PC-3 (cell line): Measurements from ENCODE around the gene PFKFB1. TPM values are rescaled to one million over a fixed set of nuclear protein-coding genes. Genes with fewer than 3 reads are reported as not detected.

Experiments used
- ATAC-seq: fragments of 200-7000 bp; cut with Tn5 transposase; 2 replicates; pipeline ENCODE4 v1.9.1; 2020; ENCODE audit warnings: mild to moderate bottlenecking, moderate library complexity
- BruUV-seq: library from RNA; stranded (reverse); fragments of 400-500 nt; replicated peaks from 2 replicates; lab custom pipeline; 2021; lab: Mats Ljungman, UMichigan
- CTCF ChIA-PET: fragments of 300-600 bp; sonication (Branson Sonifier 250); formaldehyde crosslinking; loops from one replicate; lab custom pipeline; 2022; ENCODE audit warnings: antibody characterized with exemption; lab: Charles Lee
- POLR2A ChIA-PET: fragments of 300-600 bp; sonication (Branson Sonifier 250); formaldehyde crosslinking; loops from one replicate; lab custom pipeline; 2022; ENCODE audit warnings: antibody characterized with exemption; ENCODE audit not compliant: unreplicated experiment; lab: Charles Lee
- DNase-seq: peaks from one replicate; pipeline ENCODE4 v3.0.0-alpha.2; 2015
- H2AFZ ChIP-seq: fragments of 300-600 bp; sonication (generic); 2 replicates; pipeline ENCODE4 v1.6.0; 2016; ENCODE audit warnings: antibody characterized with exemption, low read length
- H3F3A ChIP-seq: fragments of 300-600 bp; sonication (generic); one replicate; pipeline ENCODE4 v1.6.0; 2017; ENCODE audit warnings: antibody characterized with exemption, low read length, control low read depth, mild to moderate bottlenecking; ENCODE audit not compliant: unreplicated experiment
- H3K27ac ChIP-seq: fragments of 300-600 bp; sonication (generic); 2 replicates; pipeline ENCODE4 v1.5.1; 2016; ENCODE audit warnings: mild to moderate bottlenecking, low read length
- H3K27me3 ChIP-seq: fragments of 300-600 bp; sonication (generic); 2 replicates; pipeline ENCODE4 v1.6.1; 2016; ENCODE audit warnings: low read length, mixed read lengths
- H3K36me3 ChIP-seq: fragments of 300-600 bp; sonication (generic); 2 replicates; pipeline ENCODE4 v1.6.1; 2016; ENCODE audit warnings: low read depth, mixed run types, low read length, mixed read lengths
- H3K4me1 ChIP-seq: fragments of 300-600 bp; sonication (generic); 2 replicates; pipeline ENCODE4 v1.5.1; 2016; ENCODE audit warnings: low read length; ENCODE audit not compliant: insufficient read depth
- H3K4me2 ChIP-seq: fragments of 300-600 bp; sonication (generic); 2 replicates; pipeline ENCODE4 v1.6.0; 2016; ENCODE audit warnings: low read length
- H3K4me3 ChIP-seq: fragments of 300-600 bp; sonication (generic); 2 replicates; pipeline ENCODE4 v1.5.1; 2016; ENCODE audit warnings: mild to moderate bottlenecking, low read length, mixed read lengths
- H3K79me2 ChIP-seq: fragments of 300-600 bp; sonication (generic); 2 replicates; pipeline ENCODE4 v1.6.1; 2017; ENCODE audit warnings: low read length, mixed read lengths
- H3K9ac ChIP-seq: fragments of 300-600 bp; sonication (generic); 2 replicates; pipeline ENCODE4 v1.6.0; 2016; ENCODE audit warnings: mild to moderate bottlenecking, low read length
- H3K9me2 ChIP-seq: fragments of 300-600 bp; sonication (generic); replicated peaks from 2 replicates; pipeline ENCODE4 v1.6.1; 2016; ENCODE audit warnings: mixed run types, low read length, mixed read lengths
- H3K9me3 ChIP-seq: fragments of 300-600 bp; sonication (generic); 2 replicates; pipeline ENCODE4 v1.6.1; 2016; ENCODE audit warnings: low read length, mixed read lengths
- H4K20me1 ChIP-seq: fragments of 300-600 bp; sonication (generic); 2 replicates; pipeline ENCODE4 v1.6.1; 2016; ENCODE audit warnings: low read length, mixed read lengths
- EZH2 ChIP-seq: fragments of 300-600 bp; sonication (generic); IDR thresholded peaks from one replicate; pipeline ENCODE4 v1.6.1; 2017; ENCODE audit warnings: antibody characterized with exemption, mild to moderate bottlenecking, low read length; ENCODE audit not compliant: unreplicated experiment
- EZH2phosphoT487 ChIP-seq: fragments of 300-600 bp; sonication (generic); IDR thresholded peaks from 2 replicates; pipeline ENCODE4 v1.6.1; 2018; ENCODE audit warnings: mild to moderate bottlenecking, antibody characterized with exemption, low read length, borderline replicate concordance
- intact Hi-C: fragments of 100-400 bp; cut with micrococcal nuclease; formaldehyde crosslinking; loops from 2 replicates; pipeline ENCODE4 v1.9.0; 2023
- total RNA-seq: library from RNA; depleted of rRNA; stranded (reverse); fragments of >200 nt; gene quantifications from 2 replicates; pipeline ENCODE4 v1.2.3, GENCODE V29; 2014
- TF ChIP-seq, protein P1 (sequence below): fragments of 300-600 bp; sonication (generic); conservative IDR thresholded peaks from 2 replicates; pipeline ENCODE4 v1.5.1; 2017; ENCODE audit warnings: antibody characterized with exemption, low read depth, mild to moderate bottlenecking, low read length

The PFKFB1 gene
- total RNA-seq, 1 experiment from 2014 or later: 0.22 TPM

DNA sequence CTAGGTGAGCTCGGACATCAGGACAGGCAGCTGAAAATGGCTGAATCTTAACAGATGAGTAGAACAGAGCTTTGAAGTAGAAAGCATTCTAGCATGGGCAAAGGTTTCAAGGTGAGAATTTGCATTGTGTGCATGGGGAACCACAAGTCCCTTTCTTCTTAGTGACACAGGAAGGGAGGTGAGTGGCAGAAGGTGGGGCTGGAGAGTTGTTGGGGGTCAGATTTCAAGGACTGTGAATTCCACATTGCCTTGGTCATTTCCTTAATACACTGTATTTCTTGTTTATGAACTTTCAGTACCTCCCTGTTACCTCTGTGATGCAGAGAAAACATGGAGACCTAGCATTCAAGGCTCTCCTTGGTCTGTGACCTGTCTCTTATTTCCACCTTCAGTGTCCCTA lies 10.2 kb upstream of the PFKFB1 start:
- TF ChIP-seq EZH2phosphoT487 (no peak), EZH2 (no peak)
- TF ChIP-seq, protein P1, sequence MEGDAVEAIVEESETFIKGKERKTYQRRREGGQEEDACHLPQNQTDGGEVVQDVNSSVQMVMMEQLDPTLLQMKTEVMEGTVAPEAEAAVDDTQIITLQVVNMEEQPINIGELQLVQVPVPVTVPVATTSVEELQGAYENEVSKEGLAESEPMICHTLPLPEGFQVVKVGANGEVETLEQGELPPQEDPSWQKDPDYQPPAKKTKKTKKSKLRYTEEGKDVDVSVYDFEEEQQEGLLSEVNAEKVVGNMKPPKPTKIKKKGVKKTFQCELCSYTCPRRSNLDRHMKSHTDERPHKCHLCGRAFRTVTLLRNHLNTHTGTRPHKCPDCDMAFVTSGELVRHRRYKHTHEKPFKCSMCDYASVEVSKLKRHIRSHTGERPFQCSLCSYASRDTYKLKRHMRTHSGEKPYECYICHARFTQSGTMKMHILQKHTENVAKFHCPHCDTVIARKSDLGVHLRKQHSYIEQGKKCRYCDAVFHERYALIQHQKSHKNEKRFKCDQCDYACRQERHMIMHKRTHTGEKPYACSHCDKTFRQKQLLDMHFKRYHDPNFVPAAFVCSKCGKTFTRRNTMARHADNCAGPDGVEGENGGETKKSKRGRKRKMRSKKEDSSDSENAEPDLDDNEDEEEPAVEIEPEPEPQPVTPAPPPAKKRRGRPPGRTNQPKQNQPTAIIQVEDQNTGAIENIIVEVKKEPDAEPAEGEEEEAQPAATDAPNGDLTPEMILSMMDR: no peak
- Histone ChIP-seq H3K79me2 (peaks cover 56% of the 10 kb centered on the region), H3K4me1 (peaks cover 80% of the 10 kb centered on the region), H3K36me3 (peaks cover 38% of the 10 kb centered on the region), H3K4me3 (peak overlapping the region; percentile 44; the same call in 1 of the 2 replicates), H3K9me2 (no peaks in the 10 kb centered on the region), H4K20me1 (no peaks in the 10 kb centered on the region), H3K27ac (peak overlapping the region; percentile 97), H3F3A (peaks cover 2% of the 10 kb centered on the region), H3K9me3 (no peaks in the 10 kb centered on the region), H3K27me3 (no peaks in the 10 kb centered on the region), H3K4me2 (peak overlapping the region; percentile 86), H3K9ac (peak overlapping the region; percentile 70), H2AFZ (no peak overlapping the region)
- no TSS peak for BruUV-seq
- POLR2A ChIA-PET: no interaction called here
- DNase-seq (peak; percentile 68), ATAC-seq (no peak; the same call in 1 of the 2 replicates)
- intact Hi-C loops: loop anchor here (10.0 kb wide), 2 partner anchors 199 to 959 kb away; partner anchors contain the start of genes MAGED2 and PHF8
- CTCF ChIA-PET: no interaction called here

GRCh38 chrX:54999717-55000598 lies 6.0 kb upstream of the PFKFB1 start, which contains the start of gene APEX2:
APEX2 (plus strand) TSS chrX:55000363; CDS start chrX:55000423, 60 bp downstream.
- Histone ChIP-seq H3K9me2 (no peaks in the 10 kb centered on the region), H3F3A (no peaks in the 10 kb centered on the region), H3K27me3 (no peaks in the 10 kb centered on the region), H3K9me3 (no peaks in the 10 kb centered on the region), H3K36me3 (peaks cover 23% of the 10 kb centered on the region), H3K27ac (peak within 1 kb of the TSS; percentile 95), H3K4me1 (peaks cover 44% of the 10 kb centered on the region), H2AFZ (peak within 1 kb of the TSS; percentile 85), H3K79me2 (peaks cover 48% of the 10 kb centered on the region), H3K4me2 (peak within 1 kb of the TSS; percentile 86), H4K20me1 (no peaks in the 10 kb centered on the region), H3K9ac (peak within 1 kb of the TSS; percentile 97), H3K4me3 (peak within 1 kb of the TSS; percentile 91)
- DNase-seq: peak; percentile 94
- ChIA-PET POLR2A (interaction anchor here (0.6 to 1.1 kb wide), 4 partner anchors 8 to 509 kb away, joined by 4 to 8 read pairs (median 5); partner anchors contain the start of gene GNL3L), CTCF (no interaction called here)
- TF ChIP-seq EZH2 (no peak), EZH2phosphoT487 (no peak)
- TF ChIP-seq, protein P1: no peak
- no TSS peak for BruUV-seq
- intact Hi-C loops: loop anchor here (10.0 kb wide), 2 partner anchors 195 to 955 kb away; partner anchors contain the start of genes MAGED2 and PHF8
- ATAC-seq: peak; percentile 91
